ENCODE measurements around the gene TLE6. TPM values are rescaled to one million over a fixed set of nuclear protein-coding genes. Genes with fewer than 3 reads are reported as not detected.
A peak's percentile ranks its signal among the peaks of the same experiment; 100 is the strongest.

TLE6 gene
- total and polyA plus RNA-seq, 2 of the 8 experiments (the other 6 are each of a cell fraction or from before 2014, with no cell fraction given): 2.5 to 2.9 TPM

DNA sequence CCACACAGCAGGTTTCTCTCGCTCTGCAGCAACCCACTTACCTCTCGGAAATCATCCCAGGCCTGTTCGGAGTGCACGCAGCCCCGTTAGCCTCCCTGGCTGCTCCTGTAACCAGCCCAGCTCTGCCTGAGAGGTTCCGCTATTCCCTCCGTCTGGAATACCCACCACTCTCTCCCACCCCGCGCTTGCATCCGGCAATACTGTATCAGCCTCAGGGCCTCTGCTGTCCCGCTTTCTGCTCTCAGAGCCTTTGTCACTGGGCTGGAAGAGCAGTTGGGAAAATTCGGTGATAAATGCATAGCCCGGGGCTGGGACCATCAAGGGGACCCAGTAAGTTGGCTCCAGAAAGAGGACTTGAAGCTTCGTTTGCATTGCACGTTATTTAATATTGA is 759 bp upstream of the TLE6 start:
- no peak overlapping the region for H3K9ac ChIP-seq (replicated peaks in 1 of 4; ENCODE audit: extremely low read depth in 1 of 4, low read depth in 3 of 4, low read length in 3 of 4)
- WGBS, 2 experiments (ENCODE audit: extremely low coverage in 1 of 2, insufficient coverage in 1 of 2, insufficient read length in 1 of 2, insufficient replicate concordance in 2 of 2, low coverage in 1 of 2, low lambda C conversion rate in 2 of 2, missing lambda C conversion rate in 1 of 2): 25% methylated on average over 15 of the region's 15 CpGs; no CpG with 5 or more reads in 1 of the 2 experiments
- H2BK12ac ChIP-seq (ENCODE audit: low read depth, low read length): peak overlapping the region; percentile 27; the same call in 1 of the 2 replicates
- no peak overlapping the region for H2BK120ac ChIP-seq (replicated peaks; ENCODE audit: low read depth, low read length)
- H3K23me2 ChIP-seq (ENCODE audit: low read depth, low read length): peaks cover 8% of the 10 kb centered on the region; the same call in 1 of the 2 replicates
- no peak overlapping the region for H3K4ac ChIP-seq (replicated peaks; ENCODE audit: insufficient read length, low read depth, low read length)
- H4K8ac ChIP-seq (ENCODE audit: extremely low read depth, insufficient read depth, low read length): no peak overlapping the region
- H2AFZ ChIP-seq (ENCODE audit: low read length): no peak overlapping the region
- no peak overlapping the region for H4K91ac ChIP-seq (replicated peaks; ENCODE audit: insufficient read length, low read length)
- FAIRE-seq (no peak), DNase-seq (ENCODE audit: low read depth in 1 of 2, low spot score in 2 of 2) (no peak)
- no peak overlapping the region for H3K14ac ChIP-seq (ENCODE audit: insufficient read length)
- H2BK20ac ChIP-seq (ENCODE audit: low read length): no peak overlapping the region
- no peak overlapping the region for H3K27ac ChIP-seq (ENCODE audit: low read depth, low read length)
- H3K36me3 ChIP-seq (ENCODE audit: control insufficient read depth in 2 of 4, insufficient read depth in 4 of 4, low read length in 3 of 4): no peaks in the 10 kb centered on the region
- peak overlapping the region; percentile 46; the same call in 1 of the 2 replicates for H2BK15ac ChIP-seq (ENCODE audit: low read length)
- H3K27me3 ChIP-seq (replicated peaks in 1 of 4; ENCODE audit: control insufficient read depth in 3 of 4, extremely low read depth in 1 of 4, insufficient read depth in 3 of 4, low read length in 3 of 4): peaks cover 0 to 13% (median 10%) of the 10 kb centered on the region in 4 experiments; a peak in 6 of 7 replicates
- no peak overlapping the region for H3K56ac ChIP-seq (replicated peaks; ENCODE audit: insufficient read length, low read depth, low read length)
- POLR2A ChIA-PET (ENCODE audit: partially characterized antibody): interaction anchor here (0.6 to 4.3 kb wide), 8 partner anchors 10 to 78 kb away, joined by 3 to 26 read pairs (median 4); no protein-coding TSS in a partner anchor
- CTCF ChIA-PET (ENCODE audit: partially characterized antibody): interaction anchor here (0.6 to 3.0 kb wide), 9 partner anchors 10 to 253 kb away, joined by 3 to 10 read pairs (median 4); no protein-coding TSS in a partner anchor
- H3K4me3 ChIP-seq (ENCODE audit: extremely low read depth in 1 of 4, insufficient read depth in 2 of 4, low read depth in 3 of 4, low read length in 4 of 4): peak overlapping the region; percentile 33 to 58 (median 42); a peak in 7 of 8 replicates
- H3K79me2 ChIP-seq (ENCODE audit: control insufficient read depth in 1 of 2, insufficient read depth in 2 of 2, low read length in 2 of 2): no peaks in the 10 kb centered on the region
- peaks cover 0 to 13% (median 7%) of the 10 kb centered on the region in 4 experiments; a peak in 5 of 7 replicates for H3K4me1 ChIP-seq (replicated peaks in 1 of 4; ENCODE audit: control insufficient read depth in 3 of 4, insufficient read depth in 4 of 4, low read length in 3 of 4)
- TF ChIP-seq KDM4A (IDR thresholded peaks at IDR 0.05; ENCODE audit: low read depth, low read length, severe bottlenecking) (peak; percentile 27), SIX5 (IDR thresholded peaks at IDR 0.05; ENCODE audit: low read depth, low read length) (no peak), CTBP2 (IDR thresholded peaks at IDR 0.05; ENCODE audit: borderline replicate concordance, insufficient read depth, insufficient read length, low read length) (no peak), ZNF274 (IDR thresholded peaks at IDR 0.05; ENCODE audit: borderline replicate concordance, extremely low read depth, low read length) (no peak)
- no peaks in the 10 kb centered on the region for H3K9me3 ChIP-seq (ENCODE audit: insufficient read depth in 2 of 2, low read depth in 1 of 2, low read length in 1 of 2)
- no peak overlapping the region for H2BK5ac ChIP-seq (ENCODE audit: low read depth, low read length)
- no peak overlapping the region for H2AK5ac ChIP-seq (ENCODE audit: low read depth, low read length)
- H4K5ac ChIP-seq (ENCODE audit: insufficient read length, low read depth, low read length): no peak overlapping the region
- no peak overlapping the region for H3K23ac ChIP-seq (ENCODE audit: insufficient read length)
- H4K20me1 ChIP-seq (replicated peaks in 1 of 2; ENCODE audit: control insufficient read depth in 1 of 2, insufficient read depth in 2 of 2, low read length in 2 of 2): no peaks in the 10 kb centered on the region
- H3K4me2 ChIP-seq (ENCODE audit: insufficient read depth in 1 of 2, low read depth in 2 of 2, low read length in 2 of 2): peak overlapping the region; percentile 84 to 95
- no peaks in the 10 kb centered on the region for H3K79me1 ChIP-seq (ENCODE audit: low read depth, low read length)
- H3K18ac ChIP-seq (ENCODE audit: extremely low read depth, low read length): no peak overlapping the region; the same call in 1 of the 2 replicates
